Stomach (tissue), 9 donors: ENCODE measurements around the gene GALM. TPM values are rescaled to one million over a fixed set of nuclear protein-coding genes. Genes with fewer than 3 reads are reported as not detected.

ENCODE experiments used
- DNase-seq, 2 donors: peaks; one replicate each; pipeline versions ENCODE4 v3.0.0 to v3.0.0-alpha.2; 2013 to 2019
- H3K27ac ChIP-seq, 5 donors: fragments of 200-600 bp in 4 of 5; sonication (generic) in 4 of 5; one replicate each; pipeline ENCODE4 v1.5.1; 2013 to 2019; ENCODE audit warnings: mild to moderate bottlenecking in 1 of 5, moderate library complexity in 1 of 5
- H3K27me3 ChIP-seq, 3 donors: fragments of 200-600 bp; sonication (generic); one replicate each; pipeline ENCODE4 v1.5.1; 2017 to 2019; ENCODE audit warnings: mixed run types in 1 of 3
- H3K36me3 ChIP-seq, 4 donors: fragments of 200-600 bp; sonication (generic); 1 replicate in 3 of 4; 2 replicates in 1 of 4; pipeline ENCODE4 v1.5.1; 2016 to 2019
- H3K4me1 ChIP-seq, 4 donors: fragments of 200-600 bp; sonication (generic); one replicate each; pipeline ENCODE4 v1.5.1; 2016 to 2019
- H3K4me3 ChIP-seq, 4 donors: fragments of 200-600 bp; sonication (generic) in 3 of 4; one replicate each; pipeline ENCODE4 v1.5.1; 2016 to 2019; ENCODE audit warnings: mild to moderate bottlenecking in 1 of 4
- H3K9me3 ChIP-seq, 4 donors: fragments of 200-600 bp; sonication (generic); one replicate each; pipeline ENCODE4 v1.5.1; 2016 to 2019
- CTCF ChIP-seq, 7 experiments: fragments of 450-650 bp in 4 of 7; fragments of 200-600 bp in 3 of 7; sonication (generic) in 3 of 7; IDR thresholded peaks; one replicate each; pipeline ENCODE4 v1.5.1; 2016 to 2019; ENCODE audit warnings: antibody characterized with exemption in 7 of 7, control low read depth in 2 of 7, mild to moderate bottlenecking in 1 of 7
- EP300 ChIP-seq: sonication (generic); formaldehyde crosslinking; IDR thresholded peaks from one replicate; pipeline ENCODE4 v1.6.1; 2017; ENCODE audit warnings: antibody characterized with exemption
- POLR2A ChIP-seq, 4 donors: fragments of 450-650 bp; IDR thresholded peaks; one replicate each; pipeline ENCODE4 v1.6.1; 2016; ENCODE audit warnings: antibody characterized with exemption in 4 of 4, control low read depth in 2 of 4, mild to moderate bottlenecking in 1 of 4, moderate library complexity in 1 of 4
- POLR2AphosphoS5 ChIP-seq, 3 donors: sonication (generic); formaldehyde crosslinking; IDR thresholded peaks; one replicate each; pipeline ENCODE4 v1.6.1; 2016; ENCODE audit warnings: antibody characterized with exemption in 3 of 3
- WGBS, 5 donors: extraction: QIAGEN DNeasy Blood & Tissue Kit in 3 of 5; methylation state at CpG; one replicate each; pipeline versions ENCODE4 v1.1.5 to v1.1.7; 2013 to 2018; 5-methylcytosine and 5-hydroxymethylcytosine counted together
- intact Hi-C: fragments of 100-400 bp; cut with DNase I; formaldehyde crosslinking; loops from one replicate; pipeline ENCODE4 v1.15.1; 2023; ENCODE audit warnings: low total_unique reads
- polyA plus RNA-seq, 3 donors: library from polyadenylated mRNA; stranded (reverse); fragments of 200-250 nt; gene quantifications; one replicate each; pipeline ENCODE4 v1.2.3, GENCODE V29; 2013
- total RNA-seq, 5 donors: library from RNA; depleted of rRNA; stranded (reverse); fragments of >200 nt; gene quantifications; one replicate each; pipeline versions ENCODE4 v1.1.0 to v1.2.3, GENCODE V29; 2014 to 2016
- donor health status: healthy with polysubstance abuse.
- donor health status: Bipolar disorder and iron deficiency.
- donor health status: healthy.

The GALM gene
- total and polyA plus RNA-seq, 8 donors: 2.2 to 17.8 (median 9.3) TPM; not detected in 1

- Histone ChIP-seq H3K27ac (no peak overlapping the region), H3K4me3 (no peak overlapping the region), H3K27me3 (no peaks in the 10 kb centered on the region), H3K4me1 (peaks cover 0 to 31% (median 19%) of the 10 kb centered on the region in 4 donors), H3K36me3 (no peaks in the 10 kb centered on the region), H3K9me3 (no peaks in the 10 kb centered on the region)
- intact Hi-C loops: no loop called here
- DNase-seq: no peak
- TF ChIP-seq POLR2A (IDR thresholded peaks at IDR 0.05): no peak
- TF ChIP-seq POLR2AphosphoS5 (IDR thresholded peaks at IDR 0.05): no peak
- no peak for TF ChIP-seq CTCF (IDR thresholded peaks at IDR 0.05)
- no peak for TF ChIP-seq EP300
Observed at GRCh38 chr2:38621018-38621417, 44.9 kb upstream of the GALM start.

- no peak overlapping the region for H3K27ac ChIP-seq
- intact Hi-C loops: no loop called here
- TF ChIP-seq POLR2A (IDR thresholded peaks at IDR 0.05): no peak
- no peak for TF ChIP-seq POLR2AphosphoS5 (IDR thresholded peaks at IDR 0.05)
- TF ChIP-seq EP300: no peak
- TF ChIP-seq CTCF (IDR thresholded peaks at IDR 0.05): no peak
- peaks cover under 1 to 31% (median 24%) of the 10 kb centered on the region in 4 donors for H3K4me1 ChIP-seq
- no peaks in the 10 kb centered on the region for H3K36me3 ChIP-seq
- no peaks in the 10 kb centered on the region for H3K9me3 ChIP-seq
- DNase-seq: no peak
- H3K27me3 ChIP-seq: no peaks in the 10 kb centered on the region
- H3K4me3 ChIP-seq: no peak overlapping the region
- 59 to 70% (median 63%) methylated on average over 3 of the region's 3 CpGs for WGBS, 5 donors
Observed at GRCh38 chr2:38622210-38622609, 43.7 kb upstream of the GALM start.

GRCh38 chr2:38626326-38627035, 39.4 kb upstream of the GALM start:
- peak in 1 of 2 donors; percentile 42 for DNase-seq
- Histone ChIP-seq H3K4me3 (no peak overlapping the region), H3K36me3 (no peaks in the 10 kb centered on the region), H3K4me1 (peaks cover 5 to 7% (median 6%) of the 10 kb centered on the region in 4 donors), H3K27ac (no peak overlapping the region), H3K9me3 (no peaks in the 10 kb centered on the region), H3K27me3 (no peaks in the 10 kb centered on the region)
- intact Hi-C loops: no loop called here
- 55 to 77% (median 67%) methylated on average over 6 to 7 of the region's 7 CpGs for WGBS, 5 donors
- no peak for TF ChIP-seq POLR2A (IDR thresholded peaks at IDR 0.05)
- TF ChIP-seq EP300: no peak
- no peak for TF ChIP-seq POLR2AphosphoS5 (IDR thresholded peaks at IDR 0.05)
- TF ChIP-seq CTCF (IDR thresholded peaks at IDR 0.05): no peak

GRCh38 chr2:38627391-38627790, 38.5 kb upstream of the GALM start:
- WGBS, 5 donors: 38 to 62% (median 47%) methylated on average over 4 of the region's 4 CpGs
- intact Hi-C loops: no loop called here
- peaks cover 5 to 6% (median 6%) of the 10 kb centered on the region in 4 donors for H3K4me1 ChIP-seq
- no peak for TF ChIP-seq POLR2A (IDR thresholded peaks at IDR 0.05)
- TF ChIP-seq POLR2AphosphoS5 (IDR thresholded peaks at IDR 0.05): no peak
- no peak overlapping the region for H3K4me3 ChIP-seq
- H3K27me3 ChIP-seq: no peaks in the 10 kb centered on the region
- H3K9me3 ChIP-seq: no peaks in the 10 kb centered on the region
- peak in 1 of 2 donors; percentile 38 for DNase-seq
- H3K27ac ChIP-seq: peak overlapping the region in 1 of 5 donors; percentile 8
- no peaks in the 10 kb centered on the region for H3K36me3 ChIP-seq

GRCh38 chr2:38629684-38630083, 36.2 kb upstream of the GALM start:
- intact Hi-C loops: no loop called here
- no peak for TF ChIP-seq POLR2A (IDR thresholded peaks at IDR 0.05)
- TF ChIP-seq EP300: no peak
- TF ChIP-seq POLR2AphosphoS5 (IDR thresholded peaks at IDR 0.05): no peak
- no peak for TF ChIP-seq CTCF (IDR thresholded peaks at IDR 0.05)
- no peak for DNase-seq
- no peak overlapping the region for H3K4me3 ChIP-seq
- H3K27me3 ChIP-seq: no peaks in the 10 kb centered on the region
- H3K4me1 ChIP-seq: peaks cover 0 to 6% (median 5%) of the 10 kb centered on the region in 4 donors
- H3K27ac ChIP-seq: no peak overlapping the region
- no peaks in the 10 kb centered on the region for H3K36me3 ChIP-seq
- 86 to 100% (median 94%) methylated on average over 1 of the region's 1 CpG for WGBS, 5 donors
- no peaks in the 10 kb centered on the region for H3K9me3 ChIP-seq
